Kidney capillary endothelial cell (primary cell): ENCODE results near the gene EFCAB13.
"Not testable (repeated sequence)": the region's sequence is repeated elsewhere in the genome, so short reads cannot be mapped to it uniquely, and the experiment has no call there.

Experiments
- DNase-seq: peaks from one replicate; pipeline ENCODE4 v3.0.0-alpha.2; 2018; ENCODE audit warnings: low spot score

The EFCAB13 gene

GRCh38 chr17:47330548-47330947 is 6.8 kb downstream of the EFCAB13 start:
- DNase-seq, result no peak

GRCh38 chr17:47332287-47332686 is 8.5 kb downstream of the EFCAB13 start:
- DNase-seq, result no peak

- no peak for DNase-seq
These were observed 11.6 kb downstream of the EFCAB13 start for GRCh38 chr17:47335101-47335936.

- no peak for DNase-seq
These were observed 14.3 kb downstream of the EFCAB13 start for GRCh38 chr17:47338026-47338425.

GRCh38 chr17:47352848-47353247 is 29.1 kb downstream of the EFCAB13 start:
- no peak for DNase-seq

- no peak for DNase-seq
These were observed 34.9 kb downstream of the EFCAB13 start for GRCh38 chr17:47358652-47359051.

GRCh38 chr17:47363171-47363570 is 39.4 kb downstream of the EFCAB13 start:
- no peak for DNase-seq

GRCh38 chr17:47367257-47367656 is 43.5 kb downstream of the EFCAB13 start:
- DNase-seq, result no peak

- DNase-seq, result no peak
These were observed 44.5 kb downstream of the EFCAB13 start for GRCh38 chr17:47368262-47368661.

GRCh38 chr17:47370899-47371298 is 47.1 kb downstream of the EFCAB13 start:
- DNase-seq, result not testable (repeated sequence)

- DNase-seq, result no peak
These were observed 49.2 kb downstream of the EFCAB13 start for GRCh38 chr17:47373002-47373401.

GRCh38 chr17:47376247-47376646 is 52.5 kb downstream of the EFCAB13 start:
- DNase-seq, result no peak

- no peak for DNase-seq
These were observed 65.1 kb downstream of the EFCAB13 start for GRCh38 chr17:47388825-47389224.

GRCh38 chr17:47397532-47398128 is 73.9 kb downstream of the EFCAB13 start:
- not testable (repeated sequence) for DNase-seq

GRCh38 chr17:47400333-47400732 is 76.6 kb downstream of the EFCAB13 start:
- DNase-seq, result no peak

GRCh38 chr17:47401100-47401499 is 77.3 kb downstream of the EFCAB13 start:
- DNase-seq, result no peak

GRCh38 chr17:47404006-47404405 is 80.3 kb downstream of the EFCAB13 start:
- DNase-seq, result no peak

GRCh38 chr17:47404875-47405274 is 81.1 kb downstream of the EFCAB13 start:
- no peak for DNase-seq

GRCh38 chr17:47413872-47414271 is 90.1 kb downstream of the EFCAB13 start:
- DNase-seq, result no peak

GRCh38 chr17:47414612-47415011 is 90.9 kb downstream of the EFCAB13 start:
- DNase-seq, result no peak

GRCh38 chr17:47423406-47424295 is 99.9 kb downstream of the EFCAB13 start:
- no peak for DNase-seq

- DNase-seq, result not testable (repeated sequence)
These were observed 101.5 kb downstream of the EFCAB13 start for GRCh38 chr17:47425233-47425632.
